HEK293 (cell line): ENCODE measurements around the gene CRYBB2.

Experiments
- CTCF ChIA-PET: fragments of 350-600 bp; formaldehyde crosslinking; extraction: SDS; loops from one replicate; lab custom pipeline; 2021; ENCODE audit warnings: antibody characterized with exemption; lab: Yijun Ruan, JAX
- POLR2A ChIA-PET: fragments of 300-600 bp; formaldehyde crosslinking; extraction: SDS; loops from one replicate; lab custom pipeline; 2020; ENCODE audit warnings: antibody characterized with exemption, inconsistent platforms; lab: Yijun Ruan, JAX
- H3K27ac ChIP-seq: fragments of 200-500 bp; sonication (Bioruptor generic); 2 replicates; pipeline ENCODE4 v1.5.1; 2014; ENCODE audit warnings: low read depth, low read length, control low read depth, inconsistent platforms; ENCODE audit errors: extremely low read depth
- H3K36me3 ChIP-seq, 2 experiments: fragments of 200-500 bp in 1 of 2; sonication (Bioruptor generic) in 1 of 2; 1 replicate in 1 of 2; 2 replicates in 1 of 2; pipeline ENCODE4 v1.5.1; 2014 to 2017; ENCODE audit warnings: inconsistent platforms in 2 of 2, low read length in 2 of 2; ENCODE audit not compliant: control insufficient read depth in 2 of 2, insufficient read depth in 1 of 2
- H3K4me1 ChIP-seq: fragments of 200-500 bp; sonication (Bioruptor generic); 2 replicates; pipeline ENCODE4 v1.5.1; 2014; ENCODE audit warnings: mild to moderate bottlenecking, low read length, inconsistent platforms; ENCODE audit not compliant: control insufficient read depth, insufficient read depth
- H3K4me3 ChIP-seq: 2 replicates; pipeline ENCODE4 v1.5.1; 2011; ENCODE audit warnings: low read depth, mild to moderate bottlenecking, control low read depth, low read length, moderate library complexity
- H3K9me3 ChIP-seq: fragments of 200-500 bp; sonication (Bioruptor generic); 2 replicates; pipeline ENCODE4 v1.5.1; 2014; ENCODE audit warnings: low read depth, low read length, inconsistent platforms; ENCODE audit not compliant: control insufficient read depth, insufficient read depth
- BCL11B ChIP-seq: fragments of 450-650 bp; formaldehyde crosslinking; IDR thresholded peaks from 2 replicates; pipeline ENCODE4 v1.5.1; 2016; ENCODE audit warnings: low read depth, missing biosample characterization, missing genetic modification characterization
- CTCF ChIP-seq: fragments of 450-650 bp; formaldehyde crosslinking; IDR thresholded peaks from 2 replicates; pipeline ENCODE4 v1.5.1; 2016; ENCODE audit warnings: missing biosample characterization, missing genetic modification characterization
- GLIS1 ChIP-seq: fragments of 450-650 bp; formaldehyde crosslinking; IDR thresholded peaks from 2 replicates; pipeline ENCODE4 v1.5.1; 2016; ENCODE audit warnings: missing biosample characterization, missing genetic modification characterization
- MZF1 ChIP-seq: fragments of 450-650 bp; formaldehyde crosslinking; IDR thresholded peaks from 2 replicates; pipeline ENCODE4 v1.5.1; 2017; ENCODE audit warnings: missing biosample characterization, missing genetic modification characterization, borderline replicate concordance
- OSR2 ChIP-seq: fragments of 450-650 bp; formaldehyde crosslinking; IDR thresholded peaks from 2 replicates; pipeline ENCODE4 v1.5.1; 2016; ENCODE audit warnings: missing biosample characterization, missing genetic modification characterization
- RBAK ChIP-seq: fragments of 450-650 bp; formaldehyde crosslinking; IDR thresholded peaks from 2 replicates; pipeline ENCODE4 v1.5.1; 2016; ENCODE audit warnings: missing biosample characterization, missing genetic modification characterization
- ZBTB26 ChIP-seq: fragments of 450-650 bp; formaldehyde crosslinking; optimal IDR thresholded peaks from 2 replicates; pipeline ENCODE3; 2016; ENCODE audit warnings: missing biosample characterization, mild to moderate bottlenecking, missing genetic modification characterization
- ZIC2 ChIP-seq: fragments of 450-650 bp; formaldehyde crosslinking; IDR thresholded peaks from 2 replicates; pipeline ENCODE4 v1.5.1; 2016; ENCODE audit warnings: missing biosample characterization, missing genetic modification characterization
- ZNF112 ChIP-seq: fragments of 450-650 bp; formaldehyde crosslinking; IDR thresholded peaks from 2 replicates; pipeline ENCODE4 v1.5.0; 2017; ENCODE audit warnings: missing biosample characterization, missing genetic modification characterization
- ZNF121 ChIP-seq: fragments of 450-650 bp; formaldehyde crosslinking; IDR thresholded peaks from 2 replicates; pipeline ENCODE4 v1.5.1; 2016; ENCODE audit warnings: missing biosample characterization, missing genetic modification characterization
- ZNF155 ChIP-seq: fragments of 450-650 bp; formaldehyde crosslinking; IDR thresholded peaks from 2 replicates; pipeline ENCODE4 v1.5.1; 2016; ENCODE audit warnings: missing biosample characterization, missing genetic modification characterization
- ZNF19 ChIP-seq: fragments of 450-650 bp; formaldehyde crosslinking; IDR thresholded peaks from 2 replicates; pipeline ENCODE4; 2016; ENCODE audit warnings: missing biosample characterization, missing genetic modification characterization, low read depth
- ZNF24 ChIP-seq: fragments of 450-650 bp; formaldehyde crosslinking; IDR thresholded peaks from 2 replicates; pipeline ENCODE4 v1.5.1; 2016; ENCODE audit warnings: missing biosample characterization, missing genetic modification characterization
- ZNF341 ChIP-seq: fragments of 450-650 bp; formaldehyde crosslinking; IDR thresholded peaks from 2 replicates; pipeline ENCODE4; 2016; ENCODE audit warnings: low read depth, missing biosample characterization, missing genetic modification characterization
- ZNF398 ChIP-seq: fragments of 450-650 bp; formaldehyde crosslinking; IDR thresholded peaks from 2 replicates; pipeline ENCODE4 v1.5.1; 2017; ENCODE audit warnings: missing biosample characterization, missing genetic modification characterization
- ZNF623 ChIP-seq: fragments of 450-650 bp; formaldehyde crosslinking; IDR thresholded peaks from 2 replicates; pipeline ENCODE4 v1.5.1; 2016; ENCODE audit warnings: missing biosample characterization, missing genetic modification characterization
- ZNF654 ChIP-seq: fragments of 450-650 bp; formaldehyde crosslinking; IDR thresholded peaks from 2 replicates; pipeline ENCODE4 v1.5.1; 2016; ENCODE audit warnings: low read depth, missing biosample characterization, missing genetic modification characterization
- ZNF701 ChIP-seq: fragments of 450-650 bp; formaldehyde crosslinking; IDR thresholded peaks from 2 replicates; pipeline ENCODE4 v1.5.1; 2016; ENCODE audit warnings: missing biosample characterization, missing genetic modification characterization
- ZNF791 ChIP-seq: fragments of 450-650 bp; formaldehyde crosslinking; IDR thresholded peaks from 2 replicates; pipeline ENCODE4 v1.5.1; 2016; ENCODE audit warnings: missing biosample characterization, missing genetic modification characterization

Gene CRYBB2

GRCh38 chr22:25219211-25219689 lies at the start of gene CRYBB2:
CRYBB2 (plus strand) TSS chr22:25219639; CDS start chr22:25221430, 1,791 bp downstream.
- no peaks in the 10 kb centered on the region; the same call in 1 of the 2 replicates for H3K9me3 ChIP-seq
- POLR2A ChIA-PET = interaction anchor here (0.7 kb wide), 1 partner anchor 1518 kb away, joined by 6 read pairs; no protein-coding TSS in a partner anchor
- H3K36me3 ChIP-seq = no peaks in the 10 kb centered on the region
- no peaks in the 10 kb centered on the region for H3K4me1 ChIP-seq
- CTCF ChIA-PET = interaction anchor here (1.5 kb wide), 1 partner anchor 17 kb away, joined by 5 read pairs; no protein-coding TSS in a partner anchor
- TF ChIP-seq ZNF19 (tag by site-specific recombination) (no peak), RBAK (tag by site-specific recombination) (no peak), ZNF701 (tag by site-specific recombination) (no peak), ZNF24 (no peak)
- H3K4me3 ChIP-seq = no peak within 1 kb of the TSS
- no peak within 1 kb of the TSS for H3K27ac ChIP-seq

GRCh38 chr22:25170426-25170980 lies 48.9 kb upstream of the CRYBB2 start:
- H3K27ac ChIP-seq = no peak overlapping the region
- TF ChIP-seq MZF1 (tag by site-specific recombination) (no peak), ZNF623 (no peak)
- TF ChIP-seq, all 188 proteins: peak for 0
- ChIA-PET CTCF (interaction anchor here (1.1 to 1.5 kb wide), 3 partner anchors 32 to 93 kb away, joined by 3 to 5 read pairs (median 3); no protein-coding TSS in a partner anchor), POLR2A (no interaction called here)
- Histone ChIP-seq H3K36me3 (peaks cover 0 to 32% of the 10 kb centered on the region in 2 experiments; a peak in 1 of 3 replicates), H3K9me3 (no peaks in the 10 kb centered on the region), H3K4me3 (no peak overlapping the region), H3K4me1 (no peaks in the 10 kb centered on the region)

GRCh38 chr22:25172153-25172552 lies 47.3 kb upstream of the CRYBB2 start:
- no peaks in the 10 kb centered on the region for H3K4me1 ChIP-seq
- TF ChIP-seq ZNF112 (tag by site-specific recombination) (no peak), ZBTB26 (no peak), OSR2 (tag by site-specific recombination) (no peak), ZNF398 (tag by site-specific recombination) (no peak), ZNF791 (tag by site-specific recombination) (no peak), ZIC2 (tag by site-specific recombination) (0 out of 2 replicates have a peak, but pooled peaks have one; percentile 34), ZNF121 (tag by site-specific recombination) (no peak), CTCF (tag by site-specific recombination) (peak; percentile 63), GLIS1 (tag by site-specific recombination) (peak; percentile 70), ZNF155 (no peak), ZNF341 (tag by site-specific recombination) (no peak), BCL11B (no peak), ZNF654 (tag by site-specific recombination) (peak; percentile 39; the same call in 1 of the 2 replicates)
- no peaks in the 10 kb centered on the region for H3K9me3 ChIP-seq
- H3K36me3 ChIP-seq = peaks cover 0 to 45% of the 10 kb centered on the region in 2 experiments; a peak in 1 of 3 replicates
- no peak overlapping the region for H3K4me3 ChIP-seq
- ChIA-PET CTCF (interaction anchor here (0.7 to 2.7 kb wide), 7 partner anchors 11 to 406 kb away, joined by 3 to 23 read pairs (median 6); no protein-coding TSS in a partner anchor), POLR2A (no interaction called here)
- no peak overlapping the region for H3K27ac ChIP-seq
